MM.1S (cell line): ENCODE measurements around the gene NCF2.

Experiments used
- DNase-seq: peaks from one replicate; pipeline ENCODE4 v3.0.0-alpha.2; 2015
- H2AFZ ChIP-seq: fragments of 300-600 bp; sonication (generic); 2 replicates; pipeline ENCODE4 v1.6.0; 2016; ENCODE audit warnings: antibody characterized with exemption, low read length
- H3F3A ChIP-seq: fragments of 300-600 bp; sonication (generic); 2 replicates; pipeline ENCODE4 v1.6.1; 2016; ENCODE audit warnings: mild to moderate bottlenecking, antibody characterized with exemption, low read length, moderate library complexity, mixed read lengths; ENCODE audit not compliant: insufficient read depth
- H3K27ac ChIP-seq: fragments of 300-600 bp; sonication (generic); 2 replicates; pipeline ENCODE4 v1.5.1; 2016; ENCODE audit warnings: mild to moderate bottlenecking, low read length
- H3K27me3 ChIP-seq: fragments of 300-600 bp; sonication (generic); replicated peaks from 2 replicates; pipeline ENCODE4 v1.6.0; 2016; ENCODE audit warnings: low read length; ENCODE audit not compliant: insufficient read depth
- H3K36me3 ChIP-seq: fragments of 300-600 bp; sonication (generic); replicated peaks from 2 replicates; pipeline ENCODE4 v1.6.1; 2016; ENCODE audit warnings: mild to moderate bottlenecking, low read length, mixed read lengths; ENCODE audit not compliant: insufficient read depth
- H3K4me1 ChIP-seq: fragments of 300-600 bp; sonication (generic); 2 replicates; pipeline ENCODE4 v1.6.1; 2016; ENCODE audit warnings: low read length, mixed read lengths
- H3K4me2 ChIP-seq: fragments of 300-600 bp; sonication (generic); 2 replicates; pipeline ENCODE4 v1.6.0; 2016; ENCODE audit warnings: low read depth, low read length
- H3K4me3 ChIP-seq: fragments of 300-600 bp; sonication (generic); 2 replicates; pipeline ENCODE4 v1.5.1; 2016; ENCODE audit warnings: low read length, mixed read lengths
- H3K79me2 ChIP-seq: fragments of 300-600 bp; sonication (generic); 2 replicates; pipeline ENCODE4 v1.6.1; 2016; ENCODE audit warnings: mixed run types, low read length, mixed read lengths
- H3K9ac ChIP-seq: fragments of 300-600 bp; sonication (generic); 2 replicates; pipeline ENCODE4 v1.6.1; 2016; ENCODE audit warnings: low read length, mixed read lengths
- H3K9me2 ChIP-seq: fragments of 300-600 bp; sonication (generic); replicated peaks from 2 replicates; pipeline ENCODE4 v1.6.1; 2016; ENCODE audit warnings: mild to moderate bottlenecking, low read length, mixed read lengths; ENCODE audit not compliant: insufficient read depth
- H3K9me3 ChIP-seq: fragments of 300-600 bp; sonication (generic); replicated peaks from 2 replicates; pipeline ENCODE4 v1.6.1; 2016; ENCODE audit warnings: mild to moderate bottlenecking, low read length, mixed read lengths; ENCODE audit not compliant: insufficient read depth
- H4K20me1 ChIP-seq: fragments of 300-600 bp; sonication (generic); 2 replicates; pipeline ENCODE4 v1.6.1; 2016; ENCODE audit warnings: mild to moderate bottlenecking, low read length, moderate library complexity, mixed read lengths; ENCODE audit not compliant: insufficient read depth
- EZH2 ChIP-seq: fragments of 300-600 bp; sonication (generic); optimal IDR thresholded peaks from 2 replicates; pipeline ENCODE3; 2017; ENCODE audit warnings: low read depth, mild to moderate bottlenecking, antibody characterized with exemption, low read length, mixed read lengths
- EZH2phosphoT487 ChIP-seq: fragments of 300-600 bp; sonication (generic); IDR thresholded peaks from 2 replicates; pipeline ENCODE4 v1.6.1; 2018; ENCODE audit warnings: antibody characterized with exemption, low read length
- TF ChIP-seq, protein P1 (sequence below): fragments of 300-600 bp; sonication (generic); IDR thresholded peaks from 2 replicates; pipeline ENCODE4 v1.5.1; 2016; ENCODE audit warnings: antibody characterized with exemption, low read length, mixed read lengths

Gene NCF2

DNA sequence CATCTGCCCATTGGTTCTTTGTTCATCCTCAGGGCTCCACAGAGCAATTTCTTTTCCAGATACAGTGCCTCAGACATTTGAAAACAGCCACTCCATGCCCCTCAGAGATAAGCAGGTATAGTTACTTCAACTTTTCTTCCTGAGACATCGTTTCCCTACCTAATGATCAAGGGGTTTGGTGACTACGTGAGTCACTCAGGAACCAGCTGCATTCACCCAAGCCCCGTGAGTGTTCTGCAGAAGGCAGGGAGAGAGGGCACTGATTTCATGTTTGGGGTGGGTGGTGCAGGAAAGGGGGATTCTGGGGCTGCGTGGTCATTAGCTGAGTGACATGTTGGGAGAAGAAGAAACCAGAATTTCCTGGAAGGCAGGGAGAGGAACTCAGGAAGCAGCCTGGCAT is 25.0 kb downstream of the NCF2 start:
- TF ChIP-seq, protein P1, sequence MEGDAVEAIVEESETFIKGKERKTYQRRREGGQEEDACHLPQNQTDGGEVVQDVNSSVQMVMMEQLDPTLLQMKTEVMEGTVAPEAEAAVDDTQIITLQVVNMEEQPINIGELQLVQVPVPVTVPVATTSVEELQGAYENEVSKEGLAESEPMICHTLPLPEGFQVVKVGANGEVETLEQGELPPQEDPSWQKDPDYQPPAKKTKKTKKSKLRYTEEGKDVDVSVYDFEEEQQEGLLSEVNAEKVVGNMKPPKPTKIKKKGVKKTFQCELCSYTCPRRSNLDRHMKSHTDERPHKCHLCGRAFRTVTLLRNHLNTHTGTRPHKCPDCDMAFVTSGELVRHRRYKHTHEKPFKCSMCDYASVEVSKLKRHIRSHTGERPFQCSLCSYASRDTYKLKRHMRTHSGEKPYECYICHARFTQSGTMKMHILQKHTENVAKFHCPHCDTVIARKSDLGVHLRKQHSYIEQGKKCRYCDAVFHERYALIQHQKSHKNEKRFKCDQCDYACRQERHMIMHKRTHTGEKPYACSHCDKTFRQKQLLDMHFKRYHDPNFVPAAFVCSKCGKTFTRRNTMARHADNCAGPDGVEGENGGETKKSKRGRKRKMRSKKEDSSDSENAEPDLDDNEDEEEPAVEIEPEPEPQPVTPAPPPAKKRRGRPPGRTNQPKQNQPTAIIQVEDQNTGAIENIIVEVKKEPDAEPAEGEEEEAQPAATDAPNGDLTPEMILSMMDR = no peak
- TF ChIP-seq EZH2 = no peak
- TF ChIP-seq EZH2phosphoT487 = no peak
- DNase-seq = no peak
- no peaks in the 10 kb centered on the region for H3K9me3 ChIP-seq
- H3K4me3 ChIP-seq = no peak overlapping the region
- H3F3A ChIP-seq = no peaks in the 10 kb centered on the region
- no peaks in the 10 kb centered on the region for H3K9me2 ChIP-seq
- H4K20me1 ChIP-seq = no peaks in the 10 kb centered on the region
- no peak overlapping the region for H2AFZ ChIP-seq
- H3K36me3 ChIP-seq = no peaks in the 10 kb centered on the region
- H3K4me2 ChIP-seq = no peak overlapping the region
- H3K79me2 ChIP-seq = no peaks in the 10 kb centered on the region
- H3K27ac ChIP-seq = no peak overlapping the region
- peaks cover 5% of the 10 kb centered on the region; the same call in 1 of the 2 replicates for H3K4me1 ChIP-seq
- H3K9ac ChIP-seq = no peak overlapping the region
- no peaks in the 10 kb centered on the region for H3K27me3 ChIP-seq

DNA sequence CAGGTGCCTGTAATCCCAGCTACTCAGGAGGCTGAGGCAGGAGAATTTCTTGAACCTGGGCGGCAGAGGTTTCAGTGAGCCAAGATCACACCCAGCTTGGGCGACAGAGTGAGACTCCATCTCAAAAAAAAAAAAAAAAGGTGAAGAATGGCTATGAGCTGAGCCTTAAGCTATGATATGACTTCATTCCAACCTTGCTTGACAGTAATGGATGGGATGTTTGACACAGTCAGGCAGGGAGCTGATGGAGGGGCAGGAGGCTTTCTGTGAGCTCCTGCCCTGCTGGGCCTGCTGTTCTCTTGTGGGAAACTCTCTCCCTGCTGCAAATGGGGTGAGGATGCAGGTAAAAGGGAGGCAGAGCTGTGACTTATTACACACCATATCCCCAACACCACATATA is 27.6 kb downstream of the NCF2 start:
- Histone ChIP-seq H3K9me2 (no peaks in the 10 kb centered on the region), H2AFZ (no peak overlapping the region), H3K27me3 (no peaks in the 10 kb centered on the region), H3K4me3 (no peak overlapping the region), H3K4me2 (no peak overlapping the region), H3K79me2 (no peaks in the 10 kb centered on the region), H3K9me3 (no peaks in the 10 kb centered on the region), H3K9ac (no peak overlapping the region), H3K27ac (no peak overlapping the region), H4K20me1 (no peaks in the 10 kb centered on the region), H3K4me1 (peaks cover 5% of the 10 kb centered on the region; the same call in 1 of the 2 replicates), H3K36me3 (no peaks in the 10 kb centered on the region), H3F3A (no peaks in the 10 kb centered on the region)
- TF ChIP-seq, protein P1 = no peak
- TF ChIP-seq EZH2 (no peak), EZH2phosphoT487 (no peak)
- DNase-seq = no peak

DNA sequence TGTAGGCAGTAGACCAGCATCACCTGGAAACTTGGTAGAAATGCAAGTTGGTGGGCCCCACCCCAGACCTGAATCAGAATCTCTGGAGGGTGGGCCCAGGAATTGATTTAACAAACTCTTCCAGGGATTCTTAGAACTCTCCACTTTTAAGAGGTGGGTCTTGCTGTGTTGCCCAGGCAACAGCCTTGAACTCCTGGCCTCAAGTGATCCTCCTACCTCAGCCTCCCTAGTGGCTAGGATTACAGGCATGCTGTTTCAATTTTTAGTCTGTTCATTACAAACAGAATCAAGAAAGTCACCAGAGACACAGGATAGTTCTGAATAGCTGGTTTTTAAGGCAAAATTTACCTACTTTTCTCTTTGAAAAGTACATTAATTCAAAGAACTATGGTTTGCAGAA is 31.2 kb downstream of the NCF2 start:
- no peak overlapping the region for H3K9ac ChIP-seq

More for the DNA sequence above, 31.2 kb downstream of the NCF2 start:
- Histone ChIP-seq H3K36me3 (0 out of 2 replicates have a peak, but pooled peaks cover 4% of the 10 kb centered on the region), H3K9me2 (no peaks in the 10 kb centered on the region), H2AFZ (no peak overlapping the region), H3K79me2 (no peaks in the 10 kb centered on the region), H3K4me2 (no peak overlapping the region), H3F3A (no peaks in the 10 kb centered on the region), H3K27me3 (no peaks in the 10 kb centered on the region), H3K9me3 (no peaks in the 10 kb centered on the region), H3K4me3 (no peak overlapping the region), H4K20me1 (no peaks in the 10 kb centered on the region), H3K27ac (no peak overlapping the region), H3K4me1 (no peaks in the 10 kb centered on the region)
- TF ChIP-seq, protein P1 = no peak
- DNase-seq = no peak
